ENCODE data around the gene GSTM4. TPM values are rescaled to one million over a fixed set of nuclear protein-coding genes. Genes with fewer than 3 reads are reported as not detected.
"Not testable (repeated sequence)": the region's sequence is repeated elsewhere in the genome, so short reads cannot be mapped to it uniquely, and the experiment has no call there.

GSTM4 gene
- total RNA-seq, 2 experiments from 2014 or later: 10.4 to 14.3 TPM

DNA sequence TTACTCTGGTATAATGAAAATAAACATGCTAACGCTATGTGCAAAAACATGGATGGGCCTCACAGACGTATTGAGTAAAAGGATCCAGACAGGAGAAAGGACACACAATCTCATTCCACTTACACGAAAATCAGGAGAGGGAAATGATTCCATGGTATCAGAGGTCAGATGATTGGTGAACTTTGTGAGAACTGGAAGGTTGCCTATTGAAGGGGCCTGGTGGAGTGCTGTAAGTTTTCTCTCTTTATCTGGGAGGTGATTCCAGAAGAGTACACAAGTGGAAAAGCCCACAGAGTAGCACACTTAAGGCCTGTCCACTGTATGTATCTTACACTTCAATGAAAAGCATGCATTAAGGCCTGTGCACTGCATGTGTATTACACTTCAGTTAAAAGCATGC, 21.6 kb downstream of the GSTM4 start:
- H3K27ac Mint-ChIP-seq: no peak overlapping the region
- DNase-seq: no peak
- H3K4me1 Mint-ChIP-seq: no peaks in the 10 kb centered on the region
- no peaks in the 10 kb centered on the region for H3K27me3 Mint-ChIP-seq
- no peak overlapping the region for H3K4me3 Mint-ChIP-seq
- ChIA-PET POLR2A (no interaction called here), CTCF (no interaction called here)
- no peaks in the 10 kb centered on the region for H3K36me3 Mint-ChIP-seq (ENCODE audit: low read depth)
- H3K9me3 Mint-ChIP-seq: no peaks in the 10 kb centered on the region

DNA sequence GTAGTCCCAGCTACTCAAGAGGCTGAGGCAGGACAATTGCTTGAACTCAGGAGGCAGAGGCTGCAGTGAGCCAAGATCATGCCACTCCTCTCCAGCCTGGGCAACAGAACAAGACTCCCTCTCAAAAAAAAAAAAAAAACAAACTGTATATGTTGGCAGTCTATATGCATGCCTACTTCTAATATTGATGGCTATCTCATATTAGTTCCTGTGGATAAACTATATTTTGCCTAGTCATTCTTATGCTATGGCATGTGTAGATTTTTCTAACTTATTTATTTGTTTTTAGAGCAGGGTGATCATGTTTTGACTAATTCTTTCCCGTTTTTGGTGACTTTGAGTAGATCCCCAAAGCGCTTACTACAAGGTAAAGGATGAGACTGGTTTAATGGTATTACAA, 22.7 kb downstream of the GSTM4 start:
- H3K4me3 Mint-ChIP-seq; DNase-seq; H3K27ac Mint-ChIP-seq; H3K36me3 Mint-ChIP-seq (ENCODE audit: low read depth); CTCF ChIA-PET; H3K4me1 Mint-ChIP-seq; POLR2A ChIA-PET; H3K9me3 Mint-ChIP-seq; H3K27me3 Mint-ChIP-seq: not testable (repeated sequence)

DNA sequence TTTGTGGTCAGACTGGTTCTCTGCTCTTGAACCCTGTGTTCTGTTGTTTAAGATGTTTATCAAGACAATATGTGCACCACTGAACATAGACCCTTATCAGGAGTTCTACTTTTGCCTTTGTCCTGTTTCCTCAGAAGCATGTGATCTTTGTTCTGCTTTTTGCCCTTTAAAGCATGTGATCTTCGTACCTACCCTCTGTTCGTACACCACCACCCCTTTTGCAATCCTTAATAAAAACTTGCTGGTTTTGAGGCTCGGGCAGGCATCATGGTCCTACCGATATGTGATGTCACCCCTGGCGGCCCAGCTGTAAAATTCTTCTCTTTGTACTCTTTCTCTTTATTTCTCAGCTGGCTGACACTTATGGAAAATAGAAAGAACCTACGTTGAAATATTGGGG, 28.9 kb downstream of the GSTM4 start:
- POLR2A ChIA-PET; H3K27ac Mint-ChIP-seq; H3K9me3 Mint-ChIP-seq; H3K36me3 Mint-ChIP-seq (ENCODE audit: low read depth); H3K4me3 Mint-ChIP-seq; H3K27me3 Mint-ChIP-seq; DNase-seq; H3K4me1 Mint-ChIP-seq; CTCF ChIA-PET: not testable (repeated sequence)

DNA sequence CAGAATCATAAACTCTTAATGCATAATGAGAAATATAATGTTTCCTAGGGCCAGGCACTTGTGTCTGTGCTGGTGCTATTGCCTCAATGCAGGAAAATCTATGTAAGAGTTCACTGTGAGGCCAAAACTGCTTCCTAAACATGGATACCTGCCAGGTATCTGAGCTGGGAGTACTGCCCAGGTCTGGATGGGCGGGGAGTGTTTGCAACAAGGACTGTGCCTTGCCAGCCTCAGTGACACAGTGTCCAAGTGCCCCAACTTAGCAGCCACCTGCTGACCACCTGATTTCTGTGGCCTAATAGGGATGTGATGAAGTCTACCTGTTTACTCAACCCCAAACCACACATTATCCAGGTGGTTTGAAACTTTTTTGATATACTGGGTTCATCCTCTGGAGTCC, 29.5 kb downstream of the GSTM4 start:
- H3K36me3 Mint-ChIP-seq (ENCODE audit: low read depth); CTCF ChIA-PET; DNase-seq; H3K9me3 Mint-ChIP-seq; H3K27ac Mint-ChIP-seq; H3K4me1 Mint-ChIP-seq; H3K27me3 Mint-ChIP-seq; H3K4me3 Mint-ChIP-seq; POLR2A ChIA-PET: not testable (repeated sequence)

DNA sequence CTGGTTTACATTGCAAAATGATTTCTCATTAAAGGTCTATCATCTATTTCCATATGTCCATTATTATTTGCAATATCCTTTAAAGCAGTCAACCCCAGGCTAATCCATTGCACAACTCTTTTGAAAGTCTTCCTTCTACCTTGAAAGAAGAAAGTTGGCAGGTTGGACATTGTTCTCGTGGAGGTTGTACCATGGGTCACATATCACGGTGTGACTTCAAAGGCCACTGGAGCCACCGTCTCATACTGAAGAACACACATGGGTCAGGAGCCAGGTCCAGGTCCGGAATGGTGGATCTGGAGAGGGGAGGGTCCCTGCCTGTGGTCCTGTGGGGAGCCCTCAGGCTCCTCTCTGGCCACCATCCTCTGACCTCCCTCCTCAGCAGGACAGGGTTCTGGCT, 30.0 kb downstream of the GSTM4 start:
- H3K4me3 Mint-ChIP-seq; H3K27me3 Mint-ChIP-seq; DNase-seq; H3K4me1 Mint-ChIP-seq; H3K9me3 Mint-ChIP-seq; POLR2A ChIA-PET; H3K36me3 Mint-ChIP-seq (ENCODE audit: low read depth); CTCF ChIA-PET; H3K27ac Mint-ChIP-seq: not testable (repeated sequence)

DNA sequence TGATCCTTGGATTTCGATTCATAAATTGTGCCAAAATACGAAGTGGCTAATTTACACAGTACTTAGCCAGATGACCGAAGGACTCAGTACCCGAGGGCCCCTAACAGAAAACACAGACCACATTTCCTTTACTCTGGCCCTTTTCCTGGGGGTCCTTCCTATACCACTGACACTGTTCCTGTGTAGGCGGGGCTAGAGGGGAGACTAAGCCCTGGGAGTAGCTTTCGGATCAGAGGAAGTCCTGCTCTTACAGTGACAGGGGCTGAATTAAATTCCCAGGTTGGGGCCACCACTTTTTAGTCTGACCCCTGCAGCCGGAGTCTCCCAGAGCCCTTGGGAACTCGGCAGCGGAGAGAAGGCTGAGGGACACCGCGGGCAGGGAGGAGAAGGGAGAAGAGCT, 31.2 kb downstream of the GSTM4 start:
- DNase-seq; POLR2A ChIA-PET; H3K27ac Mint-ChIP-seq; H3K36me3 Mint-ChIP-seq (ENCODE audit: low read depth); H3K4me3 Mint-ChIP-seq; H3K4me1 Mint-ChIP-seq; H3K9me3 Mint-ChIP-seq; CTCF ChIA-PET; H3K27me3 Mint-ChIP-seq: not testable (repeated sequence)

DNA sequence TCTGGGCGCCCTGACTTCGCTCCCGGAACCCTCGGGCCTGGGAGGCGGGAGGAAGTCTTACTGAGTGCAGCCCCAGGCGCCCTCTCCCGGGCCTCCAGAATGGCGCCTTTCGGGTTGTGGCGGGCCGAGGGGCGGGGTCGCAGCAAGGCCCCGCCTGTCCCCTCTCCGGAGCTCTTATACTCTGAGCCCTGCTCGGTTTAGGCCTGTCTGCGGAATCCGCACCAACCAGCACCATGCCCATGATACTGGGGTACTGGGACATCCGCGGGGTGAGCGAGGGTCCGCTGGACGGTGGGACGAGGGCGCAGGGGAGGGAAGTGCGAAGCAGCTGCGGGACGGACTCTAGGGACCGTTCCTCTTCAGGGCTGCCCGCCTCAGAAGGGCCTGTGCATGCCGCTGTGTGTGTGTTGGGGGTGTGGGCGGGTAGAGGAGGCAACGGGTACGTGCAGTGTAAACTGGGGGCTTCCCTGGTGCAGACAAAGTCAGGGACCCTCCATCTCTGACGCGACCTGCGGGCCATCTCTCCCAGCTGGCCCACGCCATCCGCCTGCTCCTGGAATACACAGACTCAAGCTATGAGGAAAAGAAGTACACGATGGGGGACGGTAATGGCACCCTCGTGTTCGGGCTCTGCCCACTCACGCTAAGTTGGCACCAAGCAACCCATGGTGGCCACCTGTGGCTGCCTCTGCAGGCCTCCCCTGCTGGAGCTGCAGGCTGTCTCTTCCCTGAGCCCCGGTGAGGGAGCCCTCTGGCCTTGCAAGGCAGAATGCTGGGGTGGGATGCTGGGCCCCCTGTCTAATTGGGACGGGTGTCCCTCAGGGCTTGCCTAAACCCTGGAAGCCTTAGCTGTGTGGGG, 32.0 kb downstream of the GSTM4 start, which contains the start of gene GSTM1:
TSS of gene GSTM1 (plus strand) at position 177 of the 859 bp plus-strand sequence. CDS start at position 234, 57 bp downstream.
- CTCF ChIA-PET: no interaction called here
- Mint-ChIP-seq H3K27me3 (no peaks in the 10 kb centered on the region), H3K4me3 (no peak within 1 kb of the TSS), H3K27ac (no peak within 1 kb of the TSS), H3K36me3 (ENCODE audit: low read depth) (no peaks in the 10 kb centered on the region), H3K9me3 (no peaks in the 10 kb centered on the region), H3K4me1 (no peaks in the 10 kb centered on the region)
- DNase-seq: no peak
- POLR2A ChIA-PET: no interaction called here

DNA sequence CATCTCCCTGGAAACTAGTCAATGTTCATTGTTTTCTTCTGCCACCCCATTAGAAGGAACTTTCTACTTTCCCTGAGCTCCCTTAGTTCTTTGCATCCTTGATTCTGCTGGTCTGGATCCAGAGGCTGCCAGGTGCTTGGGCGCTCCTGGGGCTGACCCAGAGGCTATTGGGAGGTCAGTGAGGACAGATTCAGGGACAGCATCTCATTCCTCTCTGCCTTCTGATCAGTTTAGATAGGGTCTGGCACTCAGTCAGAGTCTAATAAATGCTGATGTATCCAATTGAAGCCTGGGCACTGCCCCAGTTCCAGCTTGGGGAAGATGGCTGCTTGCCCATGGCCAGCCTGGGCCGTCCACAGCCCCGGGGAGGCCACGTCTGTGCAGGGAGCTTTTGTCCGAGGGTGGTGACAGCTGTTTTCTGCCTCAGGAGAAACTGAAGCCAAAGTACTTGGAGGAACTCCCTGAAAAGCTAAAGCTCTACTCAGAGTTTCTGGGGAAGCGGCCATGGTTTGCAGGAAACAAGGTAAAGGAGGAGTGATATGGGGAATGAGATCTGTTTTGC, 34.0 kb downstream of the GSTM4 start:
- H3K4me1 Mint-ChIP-seq: no peaks in the 10 kb centered on the region
- DNase-seq: no peak
- POLR2A ChIA-PET: no interaction called here
- no peak overlapping the region for H3K4me3 Mint-ChIP-seq
- no peaks in the 10 kb centered on the region for H3K27me3 Mint-ChIP-seq
- CTCF ChIA-PET: no interaction called here
- no peak overlapping the region for H3K27ac Mint-ChIP-seq
- H3K36me3 Mint-ChIP-seq (ENCODE audit: low read depth): no peaks in the 10 kb centered on the region
- no peaks in the 10 kb centered on the region for H3K9me3 Mint-ChIP-seq

DNA sequence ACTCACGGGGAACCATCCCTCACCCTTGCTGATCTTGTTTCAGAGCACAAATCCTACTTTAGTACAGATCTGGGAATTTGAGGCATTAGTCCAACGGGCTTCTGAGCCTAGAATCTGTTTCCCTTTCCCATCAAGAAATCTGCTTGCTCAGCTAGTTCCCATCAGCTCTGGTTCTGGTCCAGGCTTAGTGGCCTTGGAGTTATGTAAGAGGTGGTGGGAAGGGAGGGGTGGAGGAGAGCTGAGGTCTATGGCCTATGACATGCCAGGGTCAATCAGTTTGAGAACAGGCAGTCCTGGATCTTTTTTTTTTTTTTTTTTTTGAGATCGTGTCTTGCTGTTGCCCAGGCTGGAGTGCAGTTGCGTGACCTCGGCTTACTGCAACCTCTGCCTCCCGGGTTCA, 35.9 kb downstream of the GSTM4 start:
- ChIA-PET CTCF (no interaction called here), POLR2A (no interaction called here)
- Mint-ChIP-seq H3K27me3 (no peaks in the 10 kb centered on the region), H3K4me1 (no peaks in the 10 kb centered on the region), H3K36me3 (ENCODE audit: low read depth) (no peaks in the 10 kb centered on the region), H3K9me3 (no peaks in the 10 kb centered on the region), H3K4me3 (no peak overlapping the region), H3K27ac (no peak overlapping the region)
- no peak for DNase-seq

DNA sequence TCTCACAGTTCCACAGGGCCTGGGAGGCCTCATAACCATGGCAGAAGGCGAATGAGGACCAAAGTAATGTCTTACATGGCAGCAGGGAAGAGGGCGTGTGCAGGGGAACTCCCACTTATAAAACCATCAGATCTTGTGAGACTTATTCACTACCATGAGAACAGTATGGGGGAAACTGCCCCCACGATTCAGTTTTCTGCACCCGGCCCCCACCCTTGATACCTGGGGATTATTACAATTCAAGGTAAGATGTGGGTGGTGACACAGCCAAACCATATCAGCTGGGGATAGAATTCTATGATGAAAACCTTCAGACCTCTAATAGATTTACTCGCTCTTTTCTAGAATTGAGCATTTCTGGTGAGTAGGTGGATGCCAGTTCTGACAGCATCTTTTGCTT, 38.5 kb downstream of the GSTM4 start:
- CTCF ChIA-PET; H3K9me3 Mint-ChIP-seq; H3K4me1 Mint-ChIP-seq; H3K27ac Mint-ChIP-seq; POLR2A ChIA-PET; H3K36me3 Mint-ChIP-seq (ENCODE audit: low read depth); H3K27me3 Mint-ChIP-seq; H3K4me3 Mint-ChIP-seq; DNase-seq: not testable (repeated sequence)

DNA sequence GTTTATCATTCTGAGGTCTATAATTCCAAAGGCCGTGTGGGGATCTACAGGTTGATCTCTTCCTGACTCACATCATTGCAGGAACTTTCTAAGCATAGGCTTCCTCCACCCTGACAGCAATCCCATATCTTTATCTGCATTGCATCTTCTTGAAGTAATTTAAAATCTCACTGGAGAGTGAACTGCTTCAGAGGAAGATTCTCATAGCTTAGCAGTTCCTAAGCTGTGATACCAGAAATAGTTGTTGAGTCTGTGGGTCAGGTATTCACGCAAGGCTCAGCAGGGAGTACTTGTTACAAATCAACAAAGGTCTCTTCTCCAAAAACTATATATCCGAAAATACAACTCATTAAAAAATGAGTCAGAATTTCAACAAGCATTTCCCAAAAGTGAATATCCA, 39.2 kb downstream of the GSTM4 start:
- POLR2A ChIA-PET; CTCF ChIA-PET; DNase-seq; H3K4me1 Mint-ChIP-seq; H3K4me3 Mint-ChIP-seq; H3K27me3 Mint-ChIP-seq; H3K27ac Mint-ChIP-seq; H3K9me3 Mint-ChIP-seq; H3K36me3 Mint-ChIP-seq (ENCODE audit: low read depth): not testable (repeated sequence)

DNA sequence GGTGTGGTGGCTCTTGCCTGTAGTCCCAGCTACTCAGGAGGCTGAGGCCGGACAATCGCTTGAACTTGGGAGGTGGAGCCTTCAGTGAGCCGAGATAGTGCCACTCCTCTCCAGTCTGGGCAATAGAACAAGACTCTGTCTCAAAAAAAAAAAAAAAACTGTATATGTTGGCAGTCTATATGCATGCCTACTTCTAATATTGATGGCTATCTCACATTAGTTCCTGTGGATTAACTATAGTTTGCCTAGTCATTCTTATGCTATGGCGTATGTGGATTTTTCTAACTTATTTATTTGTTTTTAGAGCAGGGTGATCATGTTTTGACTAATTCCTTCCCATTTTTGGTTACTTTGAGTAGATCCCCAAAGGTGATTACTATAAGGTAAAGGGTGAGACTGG, 41.2 kb downstream of the GSTM4 start:
- Mint-ChIP-seq H3K4me1 (no peaks in the 10 kb centered on the region), H3K36me3 (ENCODE audit: low read depth) (no peaks in the 10 kb centered on the region), H3K27ac (no peak overlapping the region), H3K4me3 (no peak overlapping the region), H3K27me3 (no peaks in the 10 kb centered on the region), H3K9me3 (no peaks in the 10 kb centered on the region)
- ChIA-PET CTCF (no interaction called here), POLR2A (no interaction called here)
- no peak for DNase-seq

DNA sequence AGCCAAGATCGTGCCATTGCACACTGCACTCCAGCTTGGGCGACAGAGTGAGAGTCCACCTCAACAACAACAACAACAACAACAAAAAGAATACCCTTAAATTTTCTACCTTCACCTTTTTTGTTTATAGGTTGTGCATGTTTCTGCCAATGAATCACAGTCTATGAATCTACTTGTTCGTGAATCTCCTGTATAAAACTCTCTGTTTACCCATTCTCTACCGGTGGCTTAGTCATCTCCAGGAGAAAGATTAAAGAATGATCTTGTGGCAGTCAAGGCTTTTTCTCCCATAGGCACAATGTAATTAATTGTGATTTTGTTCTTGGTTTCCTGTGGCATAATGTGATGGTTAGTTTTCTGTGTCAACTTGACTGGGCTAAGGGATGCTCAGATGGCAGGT, 42.0 kb downstream of the GSTM4 start:
- DNase-seq; H3K4me3 Mint-ChIP-seq; H3K27ac Mint-ChIP-seq; H3K36me3 Mint-ChIP-seq (ENCODE audit: low read depth); H3K9me3 Mint-ChIP-seq; H3K27me3 Mint-ChIP-seq; CTCF ChIA-PET; POLR2A ChIA-PET; H3K4me1 Mint-ChIP-seq: not testable (repeated sequence)

DNA sequence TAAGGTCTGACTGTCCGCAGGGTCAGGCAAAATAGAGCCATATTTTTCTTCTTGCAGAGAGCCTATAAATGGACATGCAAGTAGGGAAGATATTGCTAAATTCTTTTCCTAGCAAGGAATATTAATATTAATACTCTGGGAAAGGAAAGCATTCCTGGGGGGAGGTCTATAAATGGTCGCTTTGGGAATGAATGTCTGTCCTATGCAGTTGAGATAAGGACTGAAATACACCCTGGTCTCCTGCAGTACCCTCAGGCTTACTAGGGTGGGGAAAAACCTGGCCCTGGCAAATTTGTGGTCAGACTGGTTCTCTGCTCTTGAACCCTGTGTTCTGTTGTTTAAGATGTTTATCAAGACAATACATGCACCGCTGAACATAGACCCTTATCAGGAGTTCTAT, 47.0 kb downstream of the GSTM4 start:
- H3K4me3 Mint-ChIP-seq; H3K36me3 Mint-ChIP-seq (ENCODE audit: low read depth); DNase-seq; H3K9me3 Mint-ChIP-seq; H3K4me1 Mint-ChIP-seq; H3K27ac Mint-ChIP-seq; CTCF ChIA-PET; POLR2A ChIA-PET: not testable (repeated sequence)
- peaks cover 15% of the 10 kb centered on the region for H3K27me3 Mint-ChIP-seq

Data from activated CD4-positive, alpha-beta memory T cell treated with anti-CD3 and anti-CD28 coated beads, Interleukin-2, amount 10 ng/mL, durations not matched to agents 7 days and 5 days (primary cell).